ENCODE measurements around the gene RNF207.
A peak's percentile ranks its signal among the peaks of the same experiment; 100 is the strongest.

Gene RNF207

GRCh38 chr1:6200188-6200809 lies 5.6 kb upstream of the RNF207 start:
- Histone ChIP-seq H3K4me3 (ENCODE audit: low read depth, low read length) (peak overlapping the region; percentile 93), H3K4me2 (ENCODE audit: low read length) (peak overlapping the region; percentile 74), H3K9ac (no peak overlapping the region)

GRCh38 chr1:6202256-6202655 lies 3.7 kb upstream of the RNF207 start:
- no peak overlapping the region for H3K9ac ChIP-seq
- H3K36me3 ChIP-seq (ENCODE audit: control insufficient read depth, insufficient read depth, low read length) = no peaks in the 10 kb centered on the region
- H3K4me3 ChIP-seq (ENCODE audit: low read depth, low read length) = no peak overlapping the region
- H2AFZ ChIP-seq = no peak overlapping the region
- peaks cover 3% of the 10 kb centered on the region for H3K4me1 ChIP-seq
- no peak for TF ChIP-seq CTCF (IDR thresholded peaks at IDR 0.05)
- no peaks in the 10 kb centered on the region for H3K9me3 ChIP-seq (ENCODE audit: control insufficient read depth, low read length)
- peaks cover 18% of the 10 kb centered on the region for H3K79me2 ChIP-seq
- H3K27ac ChIP-seq = no peak overlapping the region
- H3K27me3 ChIP-seq (ENCODE audit: control insufficient read depth, insufficient read depth, low read length) = no peaks in the 10 kb centered on the region
- no peak overlapping the region for H3K4me2 ChIP-seq (ENCODE audit: low read length)

More at GRCh38 chr1:6200188-6200809, 5.6 kb upstream of the RNF207 start:
- peak overlapping the region; percentile 85 for H3K27ac ChIP-seq
- no peaks in the 10 kb centered on the region for H3K27me3 ChIP-seq (ENCODE audit: control insufficient read depth, insufficient read depth, low read length)
- no peak for TF ChIP-seq CTCF (IDR thresholded peaks at IDR 0.05)
- no peaks in the 10 kb centered on the region for H3K36me3 ChIP-seq (ENCODE audit: control insufficient read depth, insufficient read depth, low read length)
- H3K9me3 ChIP-seq (ENCODE audit: control insufficient read depth, low read length) = no peaks in the 10 kb centered on the region
- peaks cover 3% of the 10 kb centered on the region for H3K4me1 ChIP-seq
- peak overlapping the region; percentile 93 for H2AFZ ChIP-seq
- H3K79me2 ChIP-seq = peaks cover 21% of the 10 kb centered on the region

GRCh38 chr1:6206520-6206855 lies 569 bp downstream of the RNF207 start:
- no peak for TF ChIP-seq CTCF (IDR thresholded peaks at IDR 0.05)
- Histone ChIP-seq H3K27me3 (ENCODE audit: control insufficient read depth, insufficient read depth, low read length) (no peaks in the 10 kb centered on the region), H2AFZ (peak overlapping the region; percentile 89), H3K27ac (peak overlapping the region; percentile 84), H3K36me3 (ENCODE audit: control insufficient read depth, insufficient read depth, low read length) (no peaks in the 10 kb centered on the region), H3K4me1 (peaks cover 3% of the 10 kb centered on the region), H3K4me3 (ENCODE audit: low read depth, low read length) (peak overlapping the region; percentile 61), H3K4me2 (ENCODE audit: low read length) (peak overlapping the region; percentile 93), H3K9ac (peak overlapping the region; percentile 5), H3K79me2 (no peaks in the 10 kb centered on the region), H3K9me3 (ENCODE audit: control insufficient read depth, low read length) (no peaks in the 10 kb centered on the region)

GRCh38 chr1:6207075-6207885 lies 1.4 kb downstream of the RNF207 start:
- Histone ChIP-seq H3K79me2 (no peaks in the 10 kb centered on the region), H3K36me3 (ENCODE audit: control insufficient read depth, insufficient read depth, low read length) (no peaks in the 10 kb centered on the region), H2AFZ (no peak overlapping the region), H3K4me1 (peaks cover 3% of the 10 kb centered on the region), H3K27me3 (ENCODE audit: control insufficient read depth, insufficient read depth, low read length) (no peaks in the 10 kb centered on the region), H3K9ac (no peak overlapping the region), H3K4me3 (ENCODE audit: low read depth, low read length) (peak overlapping the region; percentile 61), H3K4me2 (ENCODE audit: low read length) (peak overlapping the region; percentile 93), H3K27ac (no peak overlapping the region), H3K9me3 (ENCODE audit: control insufficient read depth, low read length) (no peaks in the 10 kb centered on the region)
- TF ChIP-seq CTCF (IDR thresholded peaks at IDR 0.05) = no peak
